PFSK-1 (cell line): Measurements from ENCODE around the gene EGFL8.

Source experiments
- FOXP2 ChIP-seq: optimal IDR thresholded peaks from 2 replicates; pipeline ENCODE3; 2011; ENCODE audit warnings: borderline replicate concordance, control low read depth, inconsistent platforms; ENCODE audit not compliant: insufficient read depth; ENCODE audit errors: extremely low read length, extremely low read depth
- POLR2AphosphoS5 ChIP-seq: IDR thresholded peaks from 2 replicates; pipeline ENCODE4 v1.6.1; 2012; ENCODE audit warnings: low read depth, mild to moderate bottlenecking, control low read depth, low read length, moderate library complexity
- SIN3A ChIP-seq: IDR thresholded peaks from 2 replicates; pipeline ENCODE4 v1.6.1; 2012; ENCODE audit warnings: mild to moderate bottlenecking, low read length, moderate library complexity, borderline replicate concordance; ENCODE audit not compliant: insufficient read depth
- TAF1 ChIP-seq: IDR thresholded peaks from 2 replicates; pipeline ENCODE4 v1.6.1; 2012; ENCODE audit warnings: low read length, control low read depth, borderline replicate concordance; ENCODE audit not compliant: insufficient read depth
- TF ChIP-seq, protein P1 (sequence below), 2 experiments: IDR thresholded peaks; 2 replicates each; pipeline versions ENCODE4 v1.6.1 to v1.8.0; 2011 to 2012; ENCODE audit warnings: low read depth in 2 of 2, low read length in 2 of 2, control low read depth in 1 of 2, inconsistent platforms in 1 of 2, mild to moderate bottlenecking in 1 of 2, moderate library complexity in 1 of 2; ENCODE audit not compliant: insufficient read depth in 1 of 2

EGFL8 gene

DNA sequence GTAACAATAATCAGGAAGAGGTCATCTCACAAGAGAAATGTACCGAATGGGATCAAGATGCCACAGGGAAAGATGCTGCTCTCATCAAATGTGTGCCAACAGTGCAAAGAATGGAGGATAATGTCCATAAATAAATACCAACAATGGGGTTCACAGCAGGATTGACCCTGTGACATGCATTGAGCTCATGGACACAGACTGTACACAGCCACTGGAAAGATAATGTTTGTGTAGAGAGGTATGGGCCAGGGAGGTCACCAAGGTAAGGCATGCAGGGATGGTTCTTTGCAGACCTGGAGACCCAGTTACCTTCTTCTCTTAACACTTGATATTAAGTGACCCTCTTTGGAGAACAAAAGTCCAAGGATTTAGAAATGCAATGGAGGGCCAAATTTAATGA lies 10.0 kb downstream of the EGFL8 start:
- TF ChIP-seq POLR2AphosphoS5 (no peak), TAF1 (no peak), FOXP2 (no peak), SIN3A (no peak)
- TF ChIP-seq, protein P1, sequence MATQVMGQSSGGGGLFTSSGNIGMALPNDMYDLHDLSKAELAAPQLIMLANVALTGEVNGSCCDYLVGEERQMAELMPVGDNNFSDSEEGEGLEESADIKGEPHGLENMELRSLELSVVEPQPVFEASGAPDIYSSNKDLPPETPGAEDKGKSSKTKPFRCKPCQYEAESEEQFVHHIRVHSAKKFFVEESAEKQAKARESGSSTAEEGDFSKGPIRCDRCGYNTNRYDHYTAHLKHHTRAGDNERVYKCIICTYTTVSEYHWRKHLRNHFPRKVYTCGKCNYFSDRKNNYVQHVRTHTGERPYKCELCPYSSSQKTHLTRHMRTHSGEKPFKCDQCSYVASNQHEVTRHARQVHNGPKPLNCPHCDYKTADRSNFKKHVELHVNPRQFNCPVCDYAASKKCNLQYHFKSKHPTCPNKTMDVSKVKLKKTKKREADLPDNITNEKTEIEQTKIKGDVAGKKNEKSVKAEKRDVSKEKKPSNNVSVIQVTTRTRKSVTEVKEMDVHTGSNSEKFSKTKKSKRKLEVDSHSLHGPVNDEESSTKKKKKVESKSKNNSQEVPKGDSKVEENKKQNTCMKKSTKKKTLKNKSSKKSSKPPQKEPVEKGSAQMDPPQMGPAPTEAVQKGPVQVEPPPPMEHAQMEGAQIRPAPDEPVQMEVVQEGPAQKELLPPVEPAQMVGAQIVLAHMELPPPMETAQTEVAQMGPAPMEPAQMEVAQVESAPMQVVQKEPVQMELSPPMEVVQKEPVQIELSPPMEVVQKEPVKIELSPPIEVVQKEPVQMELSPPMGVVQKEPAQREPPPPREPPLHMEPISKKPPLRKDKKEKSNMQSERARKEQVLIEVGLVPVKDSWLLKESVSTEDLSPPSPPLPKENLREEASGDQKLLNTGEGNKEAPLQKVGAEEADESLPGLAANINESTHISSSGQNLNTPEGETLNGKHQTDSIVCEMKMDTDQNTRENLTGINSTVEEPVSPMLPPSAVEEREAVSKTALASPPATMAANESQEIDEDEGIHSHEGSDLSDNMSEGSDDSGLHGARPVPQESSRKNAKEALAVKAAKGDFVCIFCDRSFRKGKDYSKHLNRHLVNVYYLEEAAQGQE (IDR thresholded peaks at IDR 0.05; ENCODE audit: insufficient read depth in 1 of 2, low read depth in 2 of 2, low read length in 2 of 2), result no peak

DNA sequence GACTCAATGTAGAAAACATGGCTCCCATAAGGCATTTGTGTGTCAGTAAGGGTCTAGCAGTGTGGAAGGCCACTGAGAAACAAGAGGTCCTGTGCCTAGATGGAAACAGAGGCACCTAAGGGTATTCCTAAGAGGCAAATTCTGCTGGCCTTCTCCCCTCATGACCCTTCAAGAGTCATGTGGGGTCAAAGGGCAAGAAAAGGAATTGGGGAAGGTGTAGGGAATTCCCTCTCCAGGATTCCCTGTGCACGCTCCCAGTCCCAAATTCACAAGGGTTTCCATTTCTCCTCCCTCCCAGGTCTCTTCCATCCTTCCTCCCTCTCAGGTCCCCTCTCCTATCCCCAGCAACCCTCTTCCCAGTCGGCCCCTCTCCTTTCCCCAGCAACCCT lies 10.9 kb downstream of the EGFL8 start:
- TF ChIP-seq SIN3A (no peak), TAF1 (no peak), FOXP2 (no peak), POLR2AphosphoS5 (no peak; the same call in 1 of the 2 replicates)
- TF ChIP-seq, protein P1 (IDR thresholded peaks at IDR 0.05; ENCODE audit: insufficient read depth in 1 of 2, low read depth in 2 of 2, low read length in 2 of 2), result no peak

DNA sequence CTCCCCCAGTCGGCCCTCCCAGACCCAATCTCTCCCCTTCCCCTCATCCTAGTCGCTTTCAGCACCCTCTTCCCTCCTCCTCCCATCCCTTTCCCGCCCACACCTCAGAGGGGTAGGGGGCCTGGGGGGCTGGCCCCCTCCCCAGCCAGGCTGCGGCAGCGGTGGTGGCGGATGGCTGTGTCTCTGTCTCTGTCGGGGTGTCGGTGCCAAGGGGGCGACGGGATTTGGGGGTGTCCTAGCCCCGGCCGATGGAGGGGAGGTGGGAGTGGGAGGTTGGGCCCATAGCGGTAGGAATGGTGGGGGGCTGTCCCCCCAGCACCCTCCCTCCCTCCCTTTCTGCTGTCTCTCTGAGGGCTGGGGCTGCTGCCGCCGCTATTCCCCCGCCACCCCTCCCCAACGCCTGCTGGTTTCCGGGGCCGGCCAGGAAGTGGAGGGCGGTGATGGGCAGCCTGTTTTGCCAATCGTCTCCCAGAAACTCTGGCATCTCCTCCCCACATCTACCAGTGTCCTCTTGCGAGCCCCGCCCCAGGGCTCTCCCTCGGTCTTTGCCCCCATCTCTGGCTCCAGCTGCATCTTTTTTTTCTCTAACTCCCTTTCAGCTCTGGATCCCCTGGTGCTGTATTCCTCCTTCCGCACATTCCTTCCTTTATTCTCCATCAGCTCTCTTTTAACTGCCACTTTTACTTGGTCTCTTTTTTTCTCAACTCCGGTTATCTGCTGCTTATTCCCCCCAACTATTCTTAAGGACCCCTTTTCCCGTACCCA lies 11.5 kb downstream of the EGFL8 start, which contains the start of gene AGPAT1:
Gene AGPAT1 (minus strand): TSS at position 374 of the 765 bp plus-strand sequence. CDS start 4,588 bp downstream, outside the sequence.
- TF ChIP-seq POLR2AphosphoS5 (peak; percentile 86), FOXP2 (no peak), TAF1 (peak; percentile 66), SIN3A (no peak)
- TF ChIP-seq, protein P1 (IDR thresholded peaks at IDR 0.05; ENCODE audit: insufficient read depth in 1 of 2, low read depth in 2 of 2, low read length in 2 of 2), result no peak

- TF ChIP-seq POLR2AphosphoS5 (no peak), SIN3A (no peak)
- TF ChIP-seq, protein P1 (IDR thresholded peaks at IDR 0.05; ENCODE audit: insufficient read depth in 1 of 2, low read depth in 2 of 2, low read length in 2 of 2), result no peak
These were observed 12.2 kb downstream of the EGFL8 start for GRCh38 chr6:32176476-32177182.
